Lower leg skin (tissue), 3 donors: ENCODE data around the gene OSBP2.

Source experiments
- POLR2A ChIP-seq, 2 donors: fragments of 450-650 bp; IDR thresholded peaks; one replicate each; pipeline ENCODE4 v1.6.1; 2016 to 2017; ENCODE audit warnings: antibody characterized with exemption in 2 of 2, mild to moderate bottlenecking in 1 of 2, moderate library complexity in 1 of 2
- TF ChIP-seq, protein P1 (sequence below), 3 donors: fragments of 450-650 bp; IDR thresholded peaks; one replicate each; pipeline ENCODE4 v1.5.1; 2016; ENCODE audit warnings: antibody characterized with exemption in 3 of 3, mild to moderate bottlenecking in 3 of 3, moderate library complexity in 2 of 3

GRCh38 chr22:30675436-30675835, 19.2 kb upstream of the OSBP2 start:
- no peak for TF ChIP-seq POLR2A (IDR thresholded peaks at IDR 0.05)
- TF ChIP-seq, protein P1, sequence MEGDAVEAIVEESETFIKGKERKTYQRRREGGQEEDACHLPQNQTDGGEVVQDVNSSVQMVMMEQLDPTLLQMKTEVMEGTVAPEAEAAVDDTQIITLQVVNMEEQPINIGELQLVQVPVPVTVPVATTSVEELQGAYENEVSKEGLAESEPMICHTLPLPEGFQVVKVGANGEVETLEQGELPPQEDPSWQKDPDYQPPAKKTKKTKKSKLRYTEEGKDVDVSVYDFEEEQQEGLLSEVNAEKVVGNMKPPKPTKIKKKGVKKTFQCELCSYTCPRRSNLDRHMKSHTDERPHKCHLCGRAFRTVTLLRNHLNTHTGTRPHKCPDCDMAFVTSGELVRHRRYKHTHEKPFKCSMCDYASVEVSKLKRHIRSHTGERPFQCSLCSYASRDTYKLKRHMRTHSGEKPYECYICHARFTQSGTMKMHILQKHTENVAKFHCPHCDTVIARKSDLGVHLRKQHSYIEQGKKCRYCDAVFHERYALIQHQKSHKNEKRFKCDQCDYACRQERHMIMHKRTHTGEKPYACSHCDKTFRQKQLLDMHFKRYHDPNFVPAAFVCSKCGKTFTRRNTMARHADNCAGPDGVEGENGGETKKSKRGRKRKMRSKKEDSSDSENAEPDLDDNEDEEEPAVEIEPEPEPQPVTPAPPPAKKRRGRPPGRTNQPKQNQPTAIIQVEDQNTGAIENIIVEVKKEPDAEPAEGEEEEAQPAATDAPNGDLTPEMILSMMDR (IDR thresholded peaks at IDR 0.05) = no peak
